ENCODE measurements around the gene ZNF519. TPM values are rescaled to one million over a fixed set of nuclear protein-coding genes. Genes with fewer than 3 reads are reported as not detected.
"Not testable (repeated sequence)": the region's sequence is repeated elsewhere in the genome, so short reads cannot be mapped to it uniquely, and the experiment has no call there.

Gene ZNF519
- total and polyA plus RNA-seq, 7 donors = 0.25 to 3.2 (median 1.1) TPM

DNA sequence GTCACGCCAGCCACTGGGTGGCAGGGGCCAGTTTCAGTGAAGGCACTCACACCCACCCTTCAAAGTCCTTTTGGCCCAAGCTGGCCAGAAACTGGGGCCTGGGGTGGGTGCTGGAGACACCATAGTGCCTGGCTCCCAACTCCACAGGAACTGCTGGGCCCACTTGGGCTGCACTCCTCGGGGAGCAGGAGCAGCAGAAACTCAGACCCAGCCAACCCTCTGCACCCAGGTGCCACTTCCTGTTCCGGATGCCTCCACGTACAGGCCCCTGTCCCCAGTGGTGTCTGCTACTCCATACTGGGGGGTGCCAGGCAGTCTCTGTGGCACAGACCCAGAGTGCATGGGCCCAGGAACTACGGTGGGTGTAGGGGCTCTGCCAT lies 42.5 kb upstream of the ZNF519 start:
- Histone ChIP-seq H3K4me3 (no peak overlapping the region), H3K27ac (no peak overlapping the region), H3K4me1 (no peaks in the 10 kb centered on the region), H3K27me3 (ENCODE audit: insufficient read depth in 3 of 3, low read length in 2 of 3) (no peaks in the 10 kb centered on the region), H3K9me3 (no peaks in the 10 kb centered on the region), H3K36me3 (ENCODE audit: insufficient read depth in 1 of 2, low read depth in 1 of 2) (no peaks in the 10 kb centered on the region)
- TF ChIP-seq, protein P1, sequence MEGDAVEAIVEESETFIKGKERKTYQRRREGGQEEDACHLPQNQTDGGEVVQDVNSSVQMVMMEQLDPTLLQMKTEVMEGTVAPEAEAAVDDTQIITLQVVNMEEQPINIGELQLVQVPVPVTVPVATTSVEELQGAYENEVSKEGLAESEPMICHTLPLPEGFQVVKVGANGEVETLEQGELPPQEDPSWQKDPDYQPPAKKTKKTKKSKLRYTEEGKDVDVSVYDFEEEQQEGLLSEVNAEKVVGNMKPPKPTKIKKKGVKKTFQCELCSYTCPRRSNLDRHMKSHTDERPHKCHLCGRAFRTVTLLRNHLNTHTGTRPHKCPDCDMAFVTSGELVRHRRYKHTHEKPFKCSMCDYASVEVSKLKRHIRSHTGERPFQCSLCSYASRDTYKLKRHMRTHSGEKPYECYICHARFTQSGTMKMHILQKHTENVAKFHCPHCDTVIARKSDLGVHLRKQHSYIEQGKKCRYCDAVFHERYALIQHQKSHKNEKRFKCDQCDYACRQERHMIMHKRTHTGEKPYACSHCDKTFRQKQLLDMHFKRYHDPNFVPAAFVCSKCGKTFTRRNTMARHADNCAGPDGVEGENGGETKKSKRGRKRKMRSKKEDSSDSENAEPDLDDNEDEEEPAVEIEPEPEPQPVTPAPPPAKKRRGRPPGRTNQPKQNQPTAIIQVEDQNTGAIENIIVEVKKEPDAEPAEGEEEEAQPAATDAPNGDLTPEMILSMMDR (IDR thresholded peaks at IDR 0.05) = no peak
- WGBS, 3 donors = 75 to 77% (median 76%) methylated on average over 5 of the region's 5 CpGs
- DNase-seq (peak in 1 of 2 donors; percentile 47), ATAC-seq (no peak)
- intact Hi-C loops (cut with DNase I) = no loop called here

DNA sequence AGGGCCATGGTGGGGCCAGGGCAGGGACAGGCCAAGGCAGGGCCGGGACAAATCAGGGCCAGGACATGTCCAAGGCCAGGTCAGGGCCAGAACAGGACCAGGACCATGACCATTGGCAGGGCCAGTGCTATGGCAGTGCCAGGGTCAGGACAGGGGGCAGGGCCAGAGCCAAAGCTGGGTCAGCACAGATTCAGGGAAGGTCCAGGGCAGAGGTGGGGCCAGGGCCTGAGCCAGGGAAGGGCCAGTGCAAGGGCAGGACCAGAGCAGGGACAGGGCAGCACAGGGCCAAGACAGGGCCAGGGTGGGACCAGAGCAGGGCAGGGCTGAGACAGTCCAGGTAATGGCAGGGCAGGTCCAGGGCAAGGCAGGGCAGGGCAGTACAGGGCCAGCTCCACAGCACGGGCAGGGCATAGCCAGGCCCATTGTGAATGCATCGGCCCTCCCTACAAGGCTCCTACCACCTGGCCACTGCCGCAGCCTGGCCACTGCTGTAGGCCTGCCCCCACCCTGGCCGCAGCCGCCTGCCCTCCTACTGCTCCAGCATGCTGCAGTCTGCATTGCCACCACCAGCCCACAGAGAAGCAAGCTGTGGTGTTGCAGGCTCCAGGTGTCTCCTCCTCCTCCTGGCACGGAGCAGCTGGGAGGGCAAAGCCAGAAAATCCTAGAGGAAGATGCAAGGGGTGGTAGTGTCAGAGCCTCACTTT lies 41.9 kb upstream of the ZNF519 start:
- DNase-seq; H3K4me1 ChIP-seq; H3K27me3 ChIP-seq (ENCODE audit: insufficient read depth in 3 of 3, low read length in 2 of 3); H3K9me3 ChIP-seq; H3K36me3 ChIP-seq (ENCODE audit: insufficient read depth in 1 of 2, low read depth in 1 of 2); H3K27ac ChIP-seq; ATAC-seq; intact Hi-C loops (cut with DNase I); H3K4me3 ChIP-seq: not testable (repeated sequence)
- WGBS, 3 donors = 67 to 100% (median 80%) methylated on average over 3 to 6 of the region's 7 CpGs

DNA sequence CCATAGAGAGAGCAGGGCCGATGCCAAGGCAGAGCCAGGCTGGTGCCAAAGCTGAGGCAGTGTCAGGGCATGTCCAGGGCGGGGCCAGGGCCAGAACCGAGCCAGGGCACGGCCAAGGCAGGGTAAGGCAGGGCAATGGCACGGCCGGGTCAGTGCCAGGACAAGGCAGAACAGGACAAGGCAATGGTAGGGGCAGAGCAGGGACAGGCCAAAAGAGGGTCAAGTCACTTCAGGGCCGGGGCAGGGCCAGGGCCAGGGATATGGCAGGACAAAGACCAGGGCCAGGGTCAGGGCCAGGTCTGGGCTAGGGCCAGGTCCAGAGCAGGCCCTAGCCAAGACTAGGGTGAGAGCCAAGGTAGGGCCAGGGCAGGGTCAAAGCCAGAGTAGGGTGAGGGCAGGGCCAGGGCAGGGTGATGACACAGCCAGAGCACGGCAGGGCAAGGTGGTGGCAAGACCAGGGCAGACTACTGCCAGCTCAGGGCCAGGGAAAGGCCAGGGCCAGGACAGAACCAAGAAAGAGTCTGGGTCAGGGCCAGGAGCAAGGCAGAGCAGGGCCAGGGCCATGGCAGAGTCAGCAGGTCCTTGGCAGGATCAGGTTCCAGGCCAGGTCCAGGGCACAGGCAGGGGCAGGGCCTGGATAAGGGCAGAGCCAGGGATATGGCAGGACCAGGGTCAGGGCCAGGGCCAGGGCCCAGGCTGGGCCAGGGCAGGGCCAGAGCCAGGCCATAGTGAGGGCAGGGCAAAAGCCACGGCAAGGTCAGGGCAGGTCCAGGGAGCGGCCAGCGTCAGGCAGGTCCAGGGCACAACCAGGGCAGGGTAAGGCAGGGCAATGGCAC lies 41.1 kb upstream of the ZNF519 start:
- H3K4me3 ChIP-seq; H3K27ac ChIP-seq; H3K36me3 ChIP-seq (ENCODE audit: insufficient read depth in 1 of 2, low read depth in 1 of 2); intact Hi-C loops (cut with DNase I); H3K9me3 ChIP-seq; H3K4me1 ChIP-seq; H3K27me3 ChIP-seq (ENCODE audit: insufficient read depth in 3 of 3, low read length in 2 of 3): not testable (repeated sequence)
- 22 to 63% (median 29%) methylated on average over 10 to 11 of the region's 11 CpGs for WGBS, 3 donors
- ATAC-seq (peak in 3 of 4 donors; percentile 56 to 68 (median 66)), DNase-seq (peak in 1 of 2 donors; percentile 52)

DNA sequence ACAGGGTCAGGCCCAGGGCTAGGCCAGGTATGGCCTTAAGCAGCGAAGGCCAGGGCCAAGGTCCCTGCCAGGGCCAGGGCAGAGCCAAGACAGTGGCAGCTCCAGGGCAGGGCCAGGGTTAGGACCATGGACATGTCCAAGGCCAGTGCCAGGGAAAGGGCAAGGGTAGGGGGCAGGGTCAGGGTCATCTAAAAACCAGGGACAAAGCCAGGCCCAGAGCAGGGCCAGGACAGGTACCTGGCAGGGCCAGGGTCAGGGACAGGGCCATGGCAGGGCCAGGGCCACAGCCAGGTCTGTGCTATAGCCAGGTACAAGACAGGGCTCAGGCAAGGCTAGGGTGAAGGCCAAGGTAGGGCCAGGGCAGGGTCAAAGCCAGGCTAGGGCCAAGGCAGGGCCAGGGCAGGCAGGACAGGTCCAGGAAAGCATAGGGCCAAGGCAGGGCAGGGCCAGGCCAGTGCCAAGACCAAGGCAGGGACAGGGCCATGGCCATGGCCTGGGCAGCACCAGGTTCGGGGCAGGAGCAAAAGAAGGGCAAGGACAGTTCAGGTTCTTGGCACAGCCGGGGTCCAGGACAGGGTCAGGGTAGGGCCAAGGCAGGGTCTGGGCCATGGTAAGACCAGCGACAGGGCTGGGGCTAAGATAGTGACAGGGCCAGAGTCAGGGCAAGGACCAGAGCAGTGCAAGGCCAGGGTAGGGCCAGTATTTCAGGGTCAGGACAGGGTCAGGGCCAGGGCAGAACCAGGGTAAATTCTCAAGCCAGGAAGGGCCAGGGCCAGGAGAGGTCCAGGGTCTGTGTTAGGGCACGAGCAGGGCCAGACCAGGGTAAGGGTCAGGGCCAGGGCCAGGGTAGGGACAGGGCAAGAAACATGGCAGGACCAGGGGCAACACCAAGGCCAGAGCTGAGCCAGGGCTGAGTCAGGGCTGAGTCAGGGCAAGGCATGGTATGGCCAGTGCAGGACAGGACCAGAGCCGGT lies 40.2 kb upstream of the ZNF519 start:
- intact Hi-C loops (cut with DNase I); H3K27me3 ChIP-seq (ENCODE audit: insufficient read depth in 3 of 3, low read length in 2 of 3); H3K36me3 ChIP-seq (ENCODE audit: insufficient read depth in 1 of 2, low read depth in 1 of 2); H3K9me3 ChIP-seq; DNase-seq; H3K4me1 ChIP-seq; H3K27ac ChIP-seq; H3K4me3 ChIP-seq: not testable (repeated sequence)
- WGBS, 3 donors = 71 to 93% (median 85%) methylated on average over 5 to 6 of the region's 6 CpGs
- ATAC-seq = peak in 1 of 4 donors; percentile 14

DNA sequence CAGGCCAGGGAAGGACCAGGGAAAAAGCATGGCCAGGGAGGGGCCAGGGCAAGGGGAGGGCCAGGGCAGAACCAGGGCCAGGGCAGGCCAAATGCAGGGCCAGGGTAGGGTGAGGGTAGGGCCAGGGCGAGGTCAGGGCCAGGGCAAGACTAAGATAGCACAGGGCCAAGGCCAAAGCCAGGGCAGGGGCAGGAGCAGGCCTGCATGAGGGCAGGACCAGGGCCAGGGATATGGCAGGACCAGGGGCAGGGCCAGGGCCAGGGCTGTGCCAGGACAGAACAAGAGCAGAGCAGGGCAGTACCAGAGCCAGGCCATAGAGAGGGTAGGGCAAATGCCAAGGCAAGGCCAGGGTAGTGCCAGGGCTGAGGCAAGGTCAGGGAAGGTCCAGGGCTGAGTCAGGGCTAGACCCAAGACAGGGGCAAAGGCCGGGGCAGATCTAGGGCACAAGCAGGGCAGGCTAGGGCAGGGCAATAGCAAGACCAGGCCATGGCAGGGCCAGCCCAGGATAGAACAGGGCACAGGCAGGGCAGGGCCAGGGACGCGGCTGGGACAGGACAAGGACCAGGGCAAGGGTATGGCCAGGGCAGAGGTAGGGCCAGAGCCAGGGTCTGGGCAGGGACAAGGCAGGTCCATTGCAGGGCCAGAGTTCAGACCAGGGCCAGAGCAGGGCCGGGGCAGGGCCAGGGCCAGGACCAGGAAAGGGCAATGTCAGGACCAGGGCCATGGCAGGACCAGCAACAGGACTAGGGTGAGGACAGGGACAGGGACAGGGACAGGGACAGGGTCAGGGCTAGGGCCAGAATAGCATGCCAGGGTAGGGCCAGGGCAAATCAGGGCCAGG lies 39.3 kb upstream of the ZNF519 start:
- H3K9me3 ChIP-seq; intact Hi-C loops (cut with DNase I); ATAC-seq; H3K4me3 ChIP-seq; DNase-seq; H3K4me1 ChIP-seq; H3K27ac ChIP-seq; H3K27me3 ChIP-seq (ENCODE audit: insufficient read depth in 3 of 3, low read length in 2 of 3); H3K36me3 ChIP-seq (ENCODE audit: insufficient read depth in 1 of 2, low read depth in 1 of 2): not testable (repeated sequence)
- 79 to 88% (median 82%) methylated on average over 5 of the region's 5 CpGs for WGBS, 3 donors

DNA sequence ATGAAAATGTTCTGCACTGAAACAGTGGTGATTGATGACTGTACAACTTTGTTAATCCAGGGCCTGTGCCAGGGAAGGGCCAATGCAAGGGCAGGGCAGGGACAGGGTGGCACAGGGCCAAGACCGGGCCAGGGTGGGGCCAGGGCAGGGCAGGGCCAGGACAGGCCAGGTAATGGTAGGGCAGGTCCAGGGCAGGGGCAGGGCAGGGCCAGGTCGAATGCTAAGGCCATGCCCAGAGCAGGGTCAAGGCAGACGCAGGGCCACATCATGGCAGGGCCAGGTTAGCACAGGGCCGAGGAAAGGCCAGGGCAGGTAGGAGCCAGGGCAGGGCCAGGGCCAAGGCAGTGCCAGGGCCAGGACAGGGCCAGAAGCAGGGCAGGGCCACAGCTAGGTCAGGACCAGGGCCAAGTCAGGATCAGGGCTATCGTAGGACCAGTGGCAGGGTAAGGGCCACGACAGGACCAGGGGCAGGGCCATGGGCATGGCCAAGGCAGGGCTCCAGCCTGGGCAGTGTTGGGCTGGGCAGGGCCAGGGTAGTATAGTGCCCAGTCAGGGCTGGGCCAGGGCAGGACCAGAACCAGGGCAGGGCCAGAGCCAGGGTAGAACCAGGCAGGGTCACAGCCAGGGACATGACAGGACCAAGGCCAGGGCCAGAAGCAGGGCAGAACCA lies 38.3 kb upstream of the ZNF519 start:
- ATAC-seq; intact Hi-C loops (cut with DNase I); H3K27me3 ChIP-seq (ENCODE audit: insufficient read depth in 3 of 3, low read length in 2 of 3); H3K36me3 ChIP-seq (ENCODE audit: insufficient read depth in 1 of 2, low read depth in 1 of 2); H3K4me1 ChIP-seq; H3K4me3 ChIP-seq; H3K9me3 ChIP-seq; H3K27ac ChIP-seq: not testable (repeated sequence)
- DNase-seq = peak in 1 of 2 donors; percentile 32
- 55 to 84% (median 58%) methylated on average over 5 to 6 of the region's 6 CpGs for WGBS, 3 donors

DNA sequence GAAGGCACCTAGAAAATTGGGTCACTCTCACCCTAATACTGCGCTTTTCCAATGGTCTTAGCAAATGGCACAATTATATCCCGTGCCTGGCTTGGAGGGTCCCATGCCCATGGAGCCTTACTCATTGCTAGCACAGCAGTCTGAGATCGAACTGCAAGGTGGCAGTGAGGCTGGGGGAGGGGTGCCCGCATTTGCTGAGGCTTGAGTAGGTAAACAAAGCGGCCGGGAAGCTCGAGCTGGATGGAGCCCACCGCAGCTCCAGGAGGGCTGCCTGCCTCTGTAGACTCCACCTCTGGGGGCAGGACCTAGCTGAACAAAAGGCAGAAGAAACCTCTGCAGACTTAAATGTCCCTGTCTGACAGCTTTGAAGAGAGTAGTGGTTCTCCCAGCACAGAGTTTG lies 30.7 kb upstream of the ZNF519 start:
- H3K9me3 ChIP-seq; H3K27me3 ChIP-seq (ENCODE audit: insufficient read depth in 3 of 3, low read length in 2 of 3); intact Hi-C loops (cut with DNase I); H3K36me3 ChIP-seq (ENCODE audit: insufficient read depth in 1 of 2, low read depth in 1 of 2); H3K27ac ChIP-seq; ATAC-seq; DNase-seq; H3K4me1 ChIP-seq; H3K4me3 ChIP-seq: not testable (repeated sequence)
- 60 to 67% (median 66%) methylated on average over 8 of the region's 8 CpGs for WGBS, 3 donors

DNA sequence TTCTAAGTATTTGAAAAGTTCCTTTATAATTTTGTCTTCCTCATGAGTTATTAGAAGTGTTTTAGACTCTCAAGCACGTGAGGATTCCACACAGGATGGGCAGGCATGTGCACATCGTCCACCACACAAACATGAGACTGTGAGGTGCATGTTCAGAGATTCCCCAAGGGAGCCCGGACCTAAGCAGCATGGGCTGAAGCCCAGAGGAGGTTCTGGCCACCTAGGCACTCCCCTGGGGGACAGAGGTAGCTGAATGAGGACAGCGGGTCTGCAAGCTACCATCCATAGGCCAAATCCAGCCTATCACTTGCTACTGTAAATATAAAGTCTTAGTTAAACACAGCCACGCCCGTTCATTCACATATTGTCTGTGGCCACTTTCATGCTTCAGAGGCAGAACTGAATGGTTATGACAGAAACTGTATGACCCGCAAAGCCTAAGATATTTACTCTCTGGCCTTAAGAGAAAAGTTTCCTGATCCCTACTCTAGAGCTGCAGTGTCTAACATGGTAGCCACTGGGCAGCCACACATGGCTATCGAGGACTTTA lies 19.4 kb upstream of the ZNF519 start:
- H3K36me3 ChIP-seq (ENCODE audit: insufficient read depth in 1 of 2, low read depth in 1 of 2); DNase-seq; H3K4me3 ChIP-seq; H3K27ac ChIP-seq; H3K27me3 ChIP-seq (ENCODE audit: insufficient read depth in 3 of 3, low read length in 2 of 3); H3K4me1 ChIP-seq; ATAC-seq; H3K9me3 ChIP-seq; intact Hi-C loops (cut with DNase I): not testable (repeated sequence)
- WGBS, 3 donors = 77 to 83% (median 80%) methylated on average over 7 to 8 of the region's 8 CpGs
